Measurements from ENCODE around the gene NR3C1.
"Not testable (repeated sequence)": the region's sequence is repeated elsewhere in the genome, so short reads cannot be mapped to it uniquely, and the experiment has no call there.

NR3C1 gene

DNA sequence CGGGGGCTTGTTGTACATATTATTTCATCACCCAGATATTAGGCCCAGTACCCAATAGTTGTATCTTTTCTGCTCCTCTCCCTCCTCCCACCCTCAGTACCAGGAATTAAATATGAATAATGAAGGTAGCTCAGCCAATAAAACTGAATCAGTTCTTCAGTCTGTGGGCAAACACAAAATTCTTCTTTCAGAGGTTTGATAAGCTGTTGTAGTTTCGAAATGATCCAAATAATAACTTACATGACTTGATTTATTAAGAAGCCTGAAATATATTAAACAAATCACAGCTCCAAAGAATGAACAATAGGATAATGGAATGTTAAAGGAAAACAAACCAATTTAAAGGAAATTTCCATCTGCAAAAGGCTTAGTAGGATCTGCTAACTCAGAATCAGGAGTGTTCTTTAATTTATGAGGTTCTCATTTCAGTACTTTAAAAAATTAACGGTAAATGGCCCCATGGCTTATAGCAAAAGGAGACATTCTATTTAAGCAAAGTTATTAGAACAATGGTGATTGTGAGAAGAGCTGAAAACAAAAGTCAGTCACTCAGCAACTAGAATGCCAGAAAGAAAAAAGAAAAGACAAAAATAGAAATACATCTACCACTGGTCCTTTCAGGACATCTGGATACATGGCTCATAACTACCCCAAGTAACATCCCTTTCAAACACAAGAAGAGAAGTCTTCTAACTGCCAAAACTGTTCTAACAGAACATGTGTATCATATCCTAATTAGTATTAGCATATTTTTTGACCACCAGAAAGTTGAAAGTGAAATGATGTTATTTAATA is 62.4 kb downstream of the NR3C1 start:
- no peak for TF ChIP-seq ZFX (IDR thresholded peaks at IDR 0.05; ENCODE audit: borderline replicate concordance)
- TF ChIP-seq, protein P1, sequence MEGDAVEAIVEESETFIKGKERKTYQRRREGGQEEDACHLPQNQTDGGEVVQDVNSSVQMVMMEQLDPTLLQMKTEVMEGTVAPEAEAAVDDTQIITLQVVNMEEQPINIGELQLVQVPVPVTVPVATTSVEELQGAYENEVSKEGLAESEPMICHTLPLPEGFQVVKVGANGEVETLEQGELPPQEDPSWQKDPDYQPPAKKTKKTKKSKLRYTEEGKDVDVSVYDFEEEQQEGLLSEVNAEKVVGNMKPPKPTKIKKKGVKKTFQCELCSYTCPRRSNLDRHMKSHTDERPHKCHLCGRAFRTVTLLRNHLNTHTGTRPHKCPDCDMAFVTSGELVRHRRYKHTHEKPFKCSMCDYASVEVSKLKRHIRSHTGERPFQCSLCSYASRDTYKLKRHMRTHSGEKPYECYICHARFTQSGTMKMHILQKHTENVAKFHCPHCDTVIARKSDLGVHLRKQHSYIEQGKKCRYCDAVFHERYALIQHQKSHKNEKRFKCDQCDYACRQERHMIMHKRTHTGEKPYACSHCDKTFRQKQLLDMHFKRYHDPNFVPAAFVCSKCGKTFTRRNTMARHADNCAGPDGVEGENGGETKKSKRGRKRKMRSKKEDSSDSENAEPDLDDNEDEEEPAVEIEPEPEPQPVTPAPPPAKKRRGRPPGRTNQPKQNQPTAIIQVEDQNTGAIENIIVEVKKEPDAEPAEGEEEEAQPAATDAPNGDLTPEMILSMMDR (IDR thresholded peaks at IDR 0.05) = no peak
- no peak overlapping the region for H3K27ac ChIP-seq

- TF ChIP-seq ZFX (IDR thresholded peaks at IDR 0.05; ENCODE audit: borderline replicate concordance) = no peak
- TF ChIP-seq, protein P1 (IDR thresholded peaks at IDR 0.05) = no peak
Measured at GRCh38 chr5:143338658-143339366, 64.7 kb downstream of the NR3C1 start.

DNA sequence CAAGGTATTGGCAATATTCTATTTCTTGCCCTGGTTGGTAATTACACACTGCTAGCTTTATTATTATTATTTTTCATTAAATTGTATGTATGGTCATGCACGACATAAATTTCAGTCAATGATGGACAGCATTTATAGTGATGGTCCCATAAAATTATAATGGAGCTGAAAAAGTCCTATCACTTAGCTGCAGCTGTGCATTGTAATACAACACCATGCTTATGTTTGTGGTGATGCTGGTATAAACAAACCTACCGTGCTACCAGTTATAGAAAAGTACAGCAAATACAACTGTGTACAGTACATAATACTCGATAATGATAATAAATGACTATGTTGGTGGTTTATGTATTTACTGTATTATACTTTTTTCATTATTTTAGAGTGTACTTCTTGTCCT is 65.5 kb downstream of the NR3C1 start:
- TF ChIP-seq, protein P1 (IDR thresholded peaks at IDR 0.05) = no peak
- TF ChIP-seq ZFX (IDR thresholded peaks at IDR 0.05; ENCODE audit: borderline replicate concordance) = no peak
- no peak overlapping the region for H3K27ac ChIP-seq

More at GRCh38 chr5:143338658-143339366, 64.7 kb downstream of the NR3C1 start:
- H3K27ac ChIP-seq = no peak overlapping the region

DNA sequence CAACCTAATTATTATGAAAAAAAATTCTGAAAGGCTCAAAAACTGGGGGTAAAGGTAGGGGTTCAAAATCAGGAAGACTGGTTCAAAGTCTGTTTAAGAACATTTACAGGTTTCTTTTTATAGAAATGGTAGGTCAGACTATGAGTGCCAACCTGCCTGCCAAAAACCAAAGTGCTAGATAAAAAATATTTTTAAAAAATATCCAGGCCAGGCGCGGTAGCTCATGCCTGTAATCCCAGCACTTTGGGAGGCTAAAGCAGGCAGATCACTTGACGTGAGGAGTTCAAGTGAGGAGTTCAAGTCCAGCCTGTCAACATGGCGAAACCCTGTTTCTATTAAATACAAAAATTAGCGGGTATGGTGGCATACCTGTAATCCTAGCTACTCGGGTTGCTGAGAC is 67.0 kb downstream of the NR3C1 start:
- no peak overlapping the region for H3K27ac ChIP-seq
- TF ChIP-seq, protein P1 (IDR thresholded peaks at IDR 0.05) = no peak
- no peak for TF ChIP-seq ZFX (IDR thresholded peaks at IDR 0.05; ENCODE audit: borderline replicate concordance)

DNA sequence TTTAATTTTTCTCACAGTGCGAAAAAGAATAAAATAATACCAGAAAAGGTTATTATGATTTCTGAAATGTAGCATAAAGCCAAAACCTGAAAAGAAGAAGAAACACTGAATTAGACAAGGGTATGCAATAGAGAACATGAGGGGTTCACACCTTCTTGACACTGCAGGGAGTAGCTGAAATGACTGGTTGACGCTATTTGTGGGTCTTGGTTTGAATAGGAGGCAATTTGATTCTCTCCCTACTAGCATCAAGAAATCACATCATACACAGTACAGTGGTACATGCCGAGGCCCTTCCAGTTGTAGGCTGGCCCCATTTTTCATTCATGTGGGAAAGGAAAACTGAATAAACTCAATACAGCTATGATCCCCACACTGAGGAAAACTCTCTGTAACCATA is 68.6 kb downstream of the NR3C1 start:
- H3K27ac ChIP-seq = no peak overlapping the region
- TF ChIP-seq ZFX (IDR thresholded peaks at IDR 0.05; ENCODE audit: borderline replicate concordance) = no peak
- TF ChIP-seq, protein P1 (IDR thresholded peaks at IDR 0.05) = no peak

GRCh38 chr5:143334380-143334779 is 69.1 kb downstream of the NR3C1 start:
- H3K27ac ChIP-seq = not testable (repeated sequence)

- no peak for TF ChIP-seq ZFX (IDR thresholded peaks at IDR 0.05; ENCODE audit: borderline replicate concordance)
- TF ChIP-seq, protein P1 (IDR thresholded peaks at IDR 0.05) = no peak
- no peak overlapping the region for H3K27ac ChIP-seq
Measured at GRCh38 chr5:143331956-143332355, 71.5 kb downstream of the NR3C1 start.

Measured in 22Rv1 (cell line).